D721Med (cell line): ENCODE data around the gene SLC16A9.
"Not testable (repeated sequence)": the region's sequence is repeated elsewhere in the genome, so short reads cannot be mapped to it uniquely, and the experiment has no call there.

Experiments
- DNase-seq: peaks from one replicate; pipeline ENCODE4 v3.0.0; 2011; ENCODE audit warnings: low spot score; ENCODE audit not compliant: insufficient read length
- FAIRE-seq: peaks from 2 replicates; lab custom pipeline; 2011; peaks lifted over from hg19 to GRCh38; lab: Jason Lieb, UNC
- CTCF ChIP-seq: IDR thresholded peaks from 2 replicates; pipeline ENCODE4 v1.5.1; 2012; ENCODE audit warnings: mild to moderate bottlenecking, control low read depth; ENCODE audit not compliant: insufficient read depth; ENCODE audit errors: missing control alignments

Gene SLC16A9

GRCh38 chr10:59655309-59655708 is 54.3 kb downstream of the SLC16A9 start:
- DNase-seq (no peak), FAIRE-seq (no peak)
- no peak for TF ChIP-seq CTCF

GRCh38 chr10:59654007-59654406 is 55.6 kb downstream of the SLC16A9 start:
- DNase-seq: no peak
- no peak for FAIRE-seq
- TF ChIP-seq CTCF: no peak

DNA sequence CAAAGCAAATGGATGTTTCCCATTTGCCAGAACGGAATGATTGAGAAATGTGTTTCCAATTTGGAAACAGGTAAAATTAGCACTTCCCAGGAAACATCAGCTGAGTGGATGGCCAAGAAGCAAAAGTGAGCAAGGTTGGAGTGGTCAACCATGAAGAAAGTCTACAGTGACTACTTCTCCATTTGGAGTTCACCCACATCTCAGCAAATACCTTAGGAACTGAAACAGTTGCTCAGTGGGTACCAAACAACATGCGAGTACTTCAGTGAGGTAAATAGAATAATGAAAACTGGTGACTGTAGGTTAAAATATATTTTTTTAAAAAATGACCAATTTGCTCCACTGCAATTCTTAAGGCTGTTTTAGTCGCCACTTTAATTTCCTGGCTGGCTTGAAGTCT is 57.7 kb downstream of the SLC16A9 start:
- DNase-seq (no peak), FAIRE-seq (no peak)
- no peak for TF ChIP-seq CTCF

DNA sequence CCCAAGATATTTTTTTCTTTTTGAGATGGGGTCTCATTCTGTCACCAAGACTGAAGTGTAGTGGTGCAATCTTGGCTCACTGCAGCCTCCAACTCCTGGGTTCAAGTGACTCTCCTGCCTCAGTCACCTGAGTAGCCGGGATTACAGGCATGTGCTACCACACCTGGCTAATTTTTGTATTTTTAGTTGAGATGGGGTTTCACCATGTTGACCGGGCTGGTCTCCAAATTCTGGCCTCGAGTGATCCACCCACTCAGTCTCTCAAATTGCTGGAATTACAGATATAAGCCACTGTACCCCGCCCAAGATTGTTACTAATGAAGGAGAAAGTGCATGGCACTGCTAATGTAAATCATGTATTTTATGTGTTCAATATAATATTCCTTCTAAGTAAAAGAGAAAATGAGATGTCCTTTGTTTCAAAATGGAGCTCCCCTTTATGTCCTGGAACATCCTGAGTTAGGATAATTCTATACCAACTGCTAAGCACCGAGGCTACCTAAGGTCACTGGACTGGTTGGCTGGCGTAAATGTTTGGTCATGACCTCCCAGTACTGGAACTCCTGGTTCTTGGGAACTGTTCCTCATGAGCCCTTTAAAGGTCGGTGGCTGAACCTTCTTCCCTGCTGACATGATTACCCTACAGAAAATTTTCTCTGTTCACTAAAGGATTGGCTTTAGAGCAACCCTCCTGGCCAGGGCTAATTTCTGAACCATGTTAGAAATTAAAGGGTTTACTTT is 59.9 kb downstream of the SLC16A9 start:
- no peak for TF ChIP-seq CTCF
- no peak for DNase-seq
- no peak for FAIRE-seq

GRCh38 chr10:59648711-59649201 is 60.9 kb downstream of the SLC16A9 start:
- DNase-seq: peak; percentile 38
- FAIRE-seq: peak; percentile 94

GRCh38 chr10:59644841-59645240 is 64.8 kb downstream of the SLC16A9 start:
- FAIRE-seq (no peak), DNase-seq (no peak)
- no peak for TF ChIP-seq CTCF

More at GRCh38 chr10:59648711-59649201, 60.9 kb downstream of the SLC16A9 start:
- TF ChIP-seq CTCF: no peak

DNA sequence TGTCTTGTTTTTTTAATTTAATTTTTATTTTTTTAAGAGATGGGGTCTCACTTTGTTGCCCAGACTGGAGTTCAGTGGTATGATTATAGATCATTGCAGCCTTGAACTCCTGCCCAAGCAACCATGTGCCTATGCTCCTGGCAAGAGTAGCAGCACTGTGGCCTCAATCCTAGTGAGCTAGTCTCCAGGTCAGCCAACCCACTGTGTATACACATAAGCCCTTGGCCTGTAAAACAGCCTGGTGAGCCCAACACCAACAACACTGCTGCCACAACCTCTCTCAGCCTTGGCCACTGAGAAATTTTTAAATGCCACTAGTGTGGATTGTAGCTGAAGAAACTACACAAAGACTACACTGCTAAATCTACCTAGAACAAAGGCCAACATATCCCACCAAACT is 68.0 kb downstream of the SLC16A9 start:
- not testable (repeated sequence) for FAIRE-seq

More for the DNA sequence above, 68.0 kb downstream of the SLC16A9 start:
- DNase-seq: not testable (repeated sequence)
